GM21786 (cell line): Measurements from ENCODE around the gene RALGAPA2.
"Not testable (repeated sequence)": the region's sequence is repeated elsewhere in the genome, so short reads cannot be mapped to it uniquely, and the experiment has no call there.

ENCODE experiments used
- ATAC-seq: cut with Tn5 transposase; IDR thresholded peaks from one replicate; pipeline ENCODE4 v1.9.1; 2021; ENCODE audit not compliant: unreplicated experiment

RALGAPA2 gene

DNA sequence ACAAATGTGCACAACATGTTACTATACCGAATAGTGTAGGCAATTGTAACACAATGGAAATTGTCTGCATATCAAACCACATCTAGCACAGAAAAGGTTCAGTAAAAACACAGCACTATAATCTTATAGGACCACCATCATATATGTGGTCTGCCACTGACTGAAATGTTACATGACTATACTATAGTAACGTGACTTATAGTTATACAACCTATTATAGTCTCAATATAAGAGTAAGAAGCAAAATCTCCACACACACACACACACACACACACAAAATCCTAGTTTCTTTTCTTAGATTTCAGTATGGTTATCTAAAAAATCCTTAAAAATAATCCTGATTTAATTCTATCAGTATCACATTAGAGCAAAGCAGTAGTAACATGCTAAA, 164.6 kb downstream of the RALGAPA2 start:
- ATAC-seq, result no peak

GRCh38 chr20:20547221-20547875, 165.1 kb downstream of the RALGAPA2 start:
- no peak for ATAC-seq

GRCh38 chr20:20546402-20546801, 166.0 kb downstream of the RALGAPA2 start:
- ATAC-seq, result no peak

DNA sequence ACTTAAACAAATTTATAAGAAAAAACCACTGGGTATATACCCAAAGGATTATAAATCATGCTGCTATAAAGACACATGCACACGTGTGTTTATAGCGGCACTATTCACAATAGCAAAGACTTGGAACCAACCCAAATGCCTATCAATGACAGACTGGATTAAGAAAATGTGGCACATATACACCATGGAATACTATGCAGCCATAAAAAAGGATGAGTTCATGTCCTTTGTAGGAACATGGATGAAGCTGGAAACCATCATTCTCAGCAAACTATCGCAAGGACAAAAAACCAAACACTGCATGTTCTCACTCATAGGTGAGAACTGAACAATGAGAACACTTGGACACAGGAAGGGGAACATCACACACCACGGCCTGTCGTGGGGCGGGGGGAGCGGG, 169.1 kb downstream of the RALGAPA2 start:
- not testable (repeated sequence) for ATAC-seq

DNA sequence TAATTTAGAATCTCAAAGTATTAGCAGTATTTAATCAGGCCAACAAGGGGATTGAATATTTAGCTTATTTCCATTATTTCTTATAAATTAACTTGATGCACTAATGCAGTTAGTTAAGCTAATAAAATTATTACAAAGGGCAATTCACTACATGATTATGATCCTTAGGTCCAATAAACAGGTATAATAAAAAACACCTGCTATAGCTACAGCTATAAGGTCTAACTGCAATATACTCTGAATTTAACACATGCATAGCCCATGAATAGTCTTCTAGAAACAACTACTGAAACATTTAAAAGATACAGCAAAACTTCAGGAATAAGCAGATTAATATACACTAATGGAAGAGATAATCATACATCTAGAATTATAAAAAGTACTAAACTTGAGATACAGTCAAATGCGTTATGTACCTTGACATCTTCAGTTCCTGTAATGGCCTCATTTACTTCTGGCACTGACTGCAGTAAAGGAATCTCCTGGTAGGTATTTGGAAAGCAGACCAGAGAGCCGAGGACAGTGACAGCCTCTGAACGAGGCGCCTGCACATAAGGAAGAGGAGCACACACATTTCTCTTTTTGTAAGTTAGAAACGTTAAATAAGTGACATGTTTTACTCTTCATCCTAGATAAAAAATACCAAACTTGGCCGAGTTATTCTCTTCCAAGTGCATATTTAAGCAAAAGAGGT, 176.1 kb downstream of the RALGAPA2 start:
- ATAC-seq, result no peak

GRCh38 chr20:20535051-20535450, 177.4 kb downstream of the RALGAPA2 start:
- no peak for ATAC-seq

- no peak for ATAC-seq
Observed at GRCh38 chr20:20531283-20531682, 181.2 kb downstream of the RALGAPA2 start.

DNA sequence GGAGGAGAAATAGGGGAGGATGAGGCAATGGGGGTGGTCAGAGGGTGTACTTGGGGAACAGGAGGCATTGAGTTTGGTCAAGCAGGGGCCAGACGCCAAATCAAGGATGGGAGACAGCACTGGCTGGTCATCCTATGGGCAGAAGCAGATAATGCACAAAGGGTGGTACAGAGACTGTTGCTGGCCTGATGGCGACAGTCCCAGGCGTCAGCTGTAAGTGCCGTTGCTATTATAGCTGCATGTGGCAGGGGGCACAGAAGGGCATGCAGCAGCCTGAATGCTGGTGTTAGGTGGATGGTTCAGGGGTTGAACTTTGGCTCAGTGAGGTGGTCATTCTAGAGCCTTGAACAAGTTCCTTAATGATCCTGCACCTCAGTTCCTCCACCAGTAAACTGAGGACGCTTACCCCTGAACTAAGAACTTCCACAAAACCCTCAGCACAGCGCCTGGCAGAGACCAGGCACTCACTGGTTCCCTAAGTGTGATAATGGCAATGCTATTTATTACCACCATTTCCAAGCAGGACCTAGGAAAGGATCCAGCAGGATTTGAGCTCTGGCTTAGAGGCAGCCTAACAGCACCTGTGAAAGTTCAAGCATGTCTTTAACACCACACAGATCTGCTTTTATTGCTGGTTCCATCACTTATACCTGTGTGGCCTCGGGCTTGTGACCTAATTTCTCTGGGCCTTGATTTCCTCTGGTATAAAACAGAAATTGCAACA, 181.9 kb downstream of the RALGAPA2 start:
- ATAC-seq, result no peak

- ATAC-seq, result no peak
Observed at GRCh38 chr20:20529597-20529996, 182.8 kb downstream of the RALGAPA2 start.

DNA sequence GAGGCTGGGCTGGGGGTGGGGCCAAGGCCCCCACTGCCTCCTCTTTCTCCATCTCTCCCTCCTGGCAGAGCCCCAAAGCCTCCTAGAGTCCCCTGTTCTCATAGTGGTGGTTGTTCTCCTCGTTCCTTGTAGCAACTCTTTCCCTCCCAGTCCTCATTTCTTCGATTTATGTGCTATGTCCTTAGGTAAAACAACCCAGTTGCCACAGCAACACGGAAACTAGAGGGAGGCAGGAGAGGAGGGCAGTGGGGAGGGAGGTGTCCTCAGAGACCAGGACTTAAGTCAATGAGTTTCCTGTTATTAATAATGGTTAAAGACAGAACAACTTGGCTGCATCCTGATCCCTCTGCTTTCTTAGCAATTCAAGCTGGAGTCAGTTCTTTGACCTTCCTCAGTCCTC, 183.6 kb downstream of the RALGAPA2 start:
- ATAC-seq, result no peak

DNA sequence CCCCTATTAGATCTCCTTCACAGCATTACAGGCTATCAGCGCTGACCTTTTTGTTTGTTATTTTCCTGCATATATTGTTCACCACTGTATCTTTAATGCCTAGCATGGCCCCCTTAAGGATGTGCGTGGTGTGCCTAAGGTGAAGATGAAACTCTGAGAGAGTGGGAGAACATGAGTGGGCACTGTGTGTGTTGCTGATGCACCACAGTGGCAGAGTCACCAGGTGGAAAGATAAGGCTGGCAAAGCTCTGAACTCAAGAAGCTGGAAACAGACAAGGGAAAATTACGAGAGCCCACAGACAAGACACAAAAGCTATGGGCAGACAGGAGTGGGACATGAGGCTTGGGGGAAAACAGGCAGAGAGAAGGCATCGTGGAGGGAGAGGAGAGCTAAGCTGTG, 184.8 kb downstream of the RALGAPA2 start:
- no peak for ATAC-seq

DNA sequence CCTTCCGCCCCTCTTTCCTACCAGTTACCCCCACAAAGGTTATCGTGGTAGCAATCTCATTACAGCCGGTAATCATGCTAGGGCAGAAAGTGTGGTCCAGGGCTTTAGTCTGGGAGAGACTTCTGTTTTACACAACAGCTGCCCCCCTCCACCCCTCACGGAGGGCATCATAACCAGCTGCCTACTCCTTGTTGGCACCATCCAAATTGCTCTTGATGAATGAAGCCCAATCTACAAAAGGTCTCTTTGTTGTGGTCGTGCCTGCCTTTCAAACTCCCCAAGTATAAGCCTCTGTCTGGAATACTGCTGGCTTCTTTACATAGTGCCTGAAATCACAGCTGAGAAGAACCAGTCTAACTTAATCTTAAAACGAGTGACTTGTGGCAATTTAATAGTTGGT, 186.7 kb downstream of the RALGAPA2 start:
- no peak for ATAC-seq

GRCh38 chr20:20525214-20525613, 187.2 kb downstream of the RALGAPA2 start:
- ATAC-seq, result no peak

GRCh38 chr20:20524756-20525155, 187.7 kb downstream of the RALGAPA2 start:
- ATAC-seq, result no peak

GRCh38 chr20:20521736-20522135, 190.7 kb downstream of the RALGAPA2 start:
- no peak for ATAC-seq

DNA sequence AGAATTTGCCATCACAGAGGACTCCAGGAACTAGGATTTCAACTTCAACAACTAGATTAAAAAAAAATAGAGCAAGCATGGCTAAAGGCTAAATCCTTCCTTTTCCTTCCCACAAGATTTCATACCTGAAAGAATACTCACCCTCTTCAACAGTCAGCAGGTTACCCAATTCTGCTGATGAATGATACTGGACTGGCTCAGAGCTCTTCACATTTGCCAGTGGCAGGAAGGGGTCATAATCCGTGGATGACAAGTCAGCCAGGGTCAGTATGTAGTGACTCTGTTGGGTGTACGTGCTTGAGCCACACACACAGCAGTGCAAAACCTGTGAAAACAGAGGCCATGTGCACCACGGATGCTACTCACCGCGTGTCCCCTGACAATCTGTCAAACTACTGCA, 191.7 kb downstream of the RALGAPA2 start:
- ATAC-seq, result no peak

DNA sequence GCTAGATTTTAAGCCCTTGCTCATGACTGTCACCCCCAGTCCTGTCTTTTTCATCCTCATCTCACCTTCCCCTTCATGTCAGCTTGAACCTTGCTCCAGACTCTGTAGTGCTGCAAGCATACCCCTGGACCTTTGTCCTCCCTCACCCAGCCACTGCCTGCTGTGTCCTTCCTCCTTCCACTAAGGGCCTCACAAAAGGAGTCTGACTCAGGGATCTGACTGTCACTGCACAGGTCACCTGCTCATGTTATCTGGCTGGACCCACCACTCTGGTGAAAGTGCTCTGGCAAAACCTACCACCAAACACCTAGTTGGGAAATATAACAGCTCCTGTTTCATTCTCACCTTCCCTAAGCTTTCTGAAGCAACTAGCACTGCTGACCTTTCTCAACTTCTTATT, 193.2 kb downstream of the RALGAPA2 start:
- no peak for ATAC-seq

DNA sequence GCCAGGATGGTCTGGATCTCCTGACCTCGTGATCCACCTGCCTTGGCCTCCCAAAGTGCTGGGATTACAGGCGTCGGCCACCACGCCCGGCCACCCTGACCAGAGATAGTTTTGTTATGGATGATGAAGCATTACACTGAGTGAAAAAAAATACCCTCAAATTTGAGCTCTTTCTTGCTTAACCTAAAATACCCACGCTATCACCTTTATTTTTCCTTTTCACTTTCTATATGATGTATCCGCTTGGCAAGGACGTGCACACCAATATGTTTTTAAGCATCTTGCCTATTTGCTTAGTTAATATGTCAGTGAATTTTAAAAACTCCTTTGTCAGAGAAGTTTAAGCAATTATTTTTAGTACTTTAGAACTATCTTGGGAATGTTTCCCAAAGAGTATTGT, 194.2 kb downstream of the RALGAPA2 start:
- ATAC-seq, result peak; percentile 65

DNA sequence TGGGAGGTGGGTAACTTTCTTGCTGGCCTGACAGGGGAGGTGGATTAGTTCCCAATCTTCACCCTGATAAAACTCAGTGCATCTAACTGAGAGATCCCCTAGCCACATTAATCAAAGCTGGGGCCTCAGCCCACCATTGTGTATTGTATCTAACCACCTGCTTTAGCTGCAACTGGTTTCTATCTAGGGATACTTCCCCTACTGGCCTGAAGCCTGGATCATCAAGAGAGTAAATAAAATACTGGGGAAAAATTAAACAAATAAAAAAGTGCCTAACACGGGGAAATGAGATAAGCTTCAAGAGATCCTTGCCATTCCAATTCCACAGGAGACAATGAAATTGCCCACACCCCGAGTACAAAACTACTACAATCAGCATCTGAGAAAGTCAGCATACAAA, 195.1 kb downstream of the RALGAPA2 start:
- ATAC-seq, result no peak

DNA sequence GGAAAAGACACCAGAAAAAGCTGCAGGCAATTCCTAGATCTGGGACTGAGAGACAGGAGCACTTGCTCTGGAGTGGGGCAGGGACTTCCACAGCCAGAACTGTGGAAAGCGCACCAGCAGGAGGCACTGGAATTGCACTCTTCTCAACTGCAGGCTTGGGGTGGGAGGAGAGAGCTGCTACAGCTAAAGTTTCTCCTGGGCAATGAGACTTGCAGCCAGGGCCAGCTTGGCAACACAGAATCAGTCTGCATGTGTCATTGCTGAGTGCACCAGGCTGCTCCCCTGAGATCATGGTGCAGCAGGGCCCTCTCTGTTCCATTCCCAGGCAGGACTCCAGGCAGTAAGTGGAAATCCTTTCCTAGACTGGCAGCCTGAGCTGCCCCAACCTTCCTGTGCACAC, 198.7 kb downstream of the RALGAPA2 start:
- no peak for ATAC-seq

GRCh38 chr20:20505554-20505953, 206.9 kb downstream of the RALGAPA2 start:
- peak; percentile 80 for ATAC-seq
